ENCODE data around the gene FUT2.

FUT2 gene

DNA sequence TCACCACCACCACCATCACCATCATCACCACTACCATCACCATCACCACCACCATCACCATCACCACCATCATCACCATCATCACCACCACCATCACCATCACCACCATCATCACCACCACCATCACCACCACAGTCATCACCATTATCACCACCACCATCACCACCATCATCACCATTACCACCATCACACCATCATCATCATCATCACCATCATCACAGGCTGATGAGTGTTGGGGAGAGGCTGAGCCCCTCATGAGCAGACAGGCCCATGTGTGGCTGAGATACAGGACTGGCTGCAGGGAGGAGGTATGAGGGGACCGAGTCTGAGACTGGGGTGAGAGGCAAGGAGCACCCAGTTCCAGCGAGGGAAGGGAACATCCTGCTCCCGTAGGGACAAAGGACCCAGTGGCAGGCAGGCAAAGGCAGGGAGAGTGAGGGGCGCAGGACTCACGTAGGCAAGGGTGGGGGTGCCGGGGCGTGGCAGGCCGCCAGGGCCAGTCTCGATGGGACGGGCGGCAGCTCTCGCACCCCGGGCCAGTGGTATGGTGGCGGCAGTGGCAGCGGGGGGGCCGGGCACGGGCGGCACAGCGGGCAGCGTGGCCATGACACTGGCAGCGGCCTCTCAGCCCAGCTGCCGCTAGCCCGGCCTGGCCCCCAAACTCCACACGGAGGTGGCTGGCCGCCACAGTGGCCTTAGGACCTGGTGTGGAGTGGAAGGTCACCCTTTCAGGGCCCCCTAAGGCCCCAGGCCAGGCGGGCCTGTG is 25.7 kb upstream of the FUT2 start:
- TF ChIP-seq, protein P1, sequence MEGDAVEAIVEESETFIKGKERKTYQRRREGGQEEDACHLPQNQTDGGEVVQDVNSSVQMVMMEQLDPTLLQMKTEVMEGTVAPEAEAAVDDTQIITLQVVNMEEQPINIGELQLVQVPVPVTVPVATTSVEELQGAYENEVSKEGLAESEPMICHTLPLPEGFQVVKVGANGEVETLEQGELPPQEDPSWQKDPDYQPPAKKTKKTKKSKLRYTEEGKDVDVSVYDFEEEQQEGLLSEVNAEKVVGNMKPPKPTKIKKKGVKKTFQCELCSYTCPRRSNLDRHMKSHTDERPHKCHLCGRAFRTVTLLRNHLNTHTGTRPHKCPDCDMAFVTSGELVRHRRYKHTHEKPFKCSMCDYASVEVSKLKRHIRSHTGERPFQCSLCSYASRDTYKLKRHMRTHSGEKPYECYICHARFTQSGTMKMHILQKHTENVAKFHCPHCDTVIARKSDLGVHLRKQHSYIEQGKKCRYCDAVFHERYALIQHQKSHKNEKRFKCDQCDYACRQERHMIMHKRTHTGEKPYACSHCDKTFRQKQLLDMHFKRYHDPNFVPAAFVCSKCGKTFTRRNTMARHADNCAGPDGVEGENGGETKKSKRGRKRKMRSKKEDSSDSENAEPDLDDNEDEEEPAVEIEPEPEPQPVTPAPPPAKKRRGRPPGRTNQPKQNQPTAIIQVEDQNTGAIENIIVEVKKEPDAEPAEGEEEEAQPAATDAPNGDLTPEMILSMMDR (IDR thresholded peaks at IDR 0.05; ENCODE audit: low read length) = no peak
- TF ChIP-seq EZH2 (IDR thresholded peaks at IDR 0.05; ENCODE audit: borderline replicate concordance, low read length) = no peak
- Histone ChIP-seq H3K27me3 (ENCODE audit: insufficient read depth, low read length) (0 out of 2 replicates have a peak, but pooled peaks cover 5% of the 10 kb centered on the region), H3K4me2 (ENCODE audit: low read length) (no peak overlapping the region), H4K20me1 (ENCODE audit: insufficient read depth, low read length) (no peaks in the 10 kb centered on the region), H3K36me3 (ENCODE audit: insufficient read depth, low read length) (no peaks in the 10 kb centered on the region), H3K9me3 (ENCODE audit: low read length) (no peaks in the 10 kb centered on the region), H3K9me2 (ENCODE audit: low read depth, low read length) (no peaks in the 10 kb centered on the region), H3K4me3 (ENCODE audit: low read depth, low read length, poor library complexity, severe bottlenecking) (no peak overlapping the region), H3K27ac (ENCODE audit: low read depth, low read length, poor library complexity, severe bottlenecking) (no peak overlapping the region), H2AFZ (ENCODE audit: low read length) (no peak overlapping the region), H3K4me1 (ENCODE audit: insufficient read depth, low read length, severe bottlenecking) (peaks cover under 1% of the 10 kb centered on the region), H3K79me2 (ENCODE audit: insufficient read depth, low read length) (no peaks in the 10 kb centered on the region), H3F3A (ENCODE audit: insufficient read depth, low read length) (no peaks in the 10 kb centered on the region), H3K9ac (ENCODE audit: low read length) (no peak overlapping the region)

DNA sequence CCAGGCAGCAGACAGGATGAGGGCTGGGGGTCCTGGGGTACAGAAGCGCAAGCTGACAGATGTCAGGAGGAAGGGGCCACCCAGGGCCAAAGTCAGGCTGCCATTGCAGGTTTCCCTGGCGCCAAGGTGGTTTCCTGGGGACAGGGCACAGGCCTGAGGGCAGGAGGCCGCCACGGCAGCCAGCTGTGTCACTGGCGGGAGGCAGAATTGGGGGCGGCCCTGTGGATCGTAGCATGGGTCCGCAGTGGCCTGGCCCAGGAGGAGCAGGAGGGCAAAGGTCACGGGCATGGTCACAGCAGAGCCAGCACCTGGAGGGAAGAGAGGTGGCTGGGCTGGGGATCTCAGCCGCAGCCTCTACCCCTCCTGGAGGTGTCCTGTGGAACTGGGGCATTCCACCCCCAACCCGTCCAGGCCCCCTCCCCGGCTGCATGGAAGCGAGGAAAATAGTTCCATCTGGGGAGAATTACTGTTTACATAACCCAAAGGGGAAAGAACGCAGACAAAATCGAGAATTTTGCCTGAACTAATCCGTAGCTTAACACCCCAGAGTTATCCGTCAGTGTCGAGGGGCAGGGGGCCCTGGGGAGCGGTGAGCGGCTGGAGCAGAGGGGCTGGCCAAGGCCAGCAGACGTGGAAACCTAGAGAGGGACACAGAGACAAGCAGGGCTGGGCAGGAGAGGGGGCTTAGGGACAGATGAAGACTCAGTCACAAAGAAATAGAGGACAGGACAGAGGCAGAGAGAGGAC is 24.9 kb upstream of the FUT2 start:
- no peak overlapping the region for H3K9ac ChIP-seq (ENCODE audit: low read length)
- H3K4me2 ChIP-seq (ENCODE audit: low read length) = no peak overlapping the region
- peaks cover 6% of the 10 kb centered on the region for H3K4me1 ChIP-seq (ENCODE audit: insufficient read depth, low read length, severe bottlenecking)
- H3K4me3 ChIP-seq (ENCODE audit: low read depth, low read length, poor library complexity, severe bottlenecking) = no peak overlapping the region
- H3K9me3 ChIP-seq (ENCODE audit: low read length) = no peaks in the 10 kb centered on the region
- no peaks in the 10 kb centered on the region for H3K36me3 ChIP-seq (ENCODE audit: insufficient read depth, low read length)
- no peaks in the 10 kb centered on the region for H3K9me2 ChIP-seq (ENCODE audit: low read depth, low read length)
- no peaks in the 10 kb centered on the region for H4K20me1 ChIP-seq (ENCODE audit: insufficient read depth, low read length)
- no peak overlapping the region for H3K27ac ChIP-seq (ENCODE audit: low read depth, low read length, poor library complexity, severe bottlenecking)
- no peak overlapping the region for H2AFZ ChIP-seq (ENCODE audit: low read length)
- 0 out of 2 replicates have a peak, but pooled peaks cover 5% of the 10 kb centered on the region for H3K27me3 ChIP-seq (ENCODE audit: insufficient read depth, low read length)
- no peaks in the 10 kb centered on the region for H3K79me2 ChIP-seq (ENCODE audit: insufficient read depth, low read length)
- TF ChIP-seq, protein P1 (IDR thresholded peaks at IDR 0.05; ENCODE audit: low read length) = no peak
- TF ChIP-seq EZH2 (IDR thresholded peaks at IDR 0.05; ENCODE audit: borderline replicate concordance, low read length) = no peak
- H3F3A ChIP-seq (ENCODE audit: insufficient read depth, low read length) = no peaks in the 10 kb centered on the region

DNA sequence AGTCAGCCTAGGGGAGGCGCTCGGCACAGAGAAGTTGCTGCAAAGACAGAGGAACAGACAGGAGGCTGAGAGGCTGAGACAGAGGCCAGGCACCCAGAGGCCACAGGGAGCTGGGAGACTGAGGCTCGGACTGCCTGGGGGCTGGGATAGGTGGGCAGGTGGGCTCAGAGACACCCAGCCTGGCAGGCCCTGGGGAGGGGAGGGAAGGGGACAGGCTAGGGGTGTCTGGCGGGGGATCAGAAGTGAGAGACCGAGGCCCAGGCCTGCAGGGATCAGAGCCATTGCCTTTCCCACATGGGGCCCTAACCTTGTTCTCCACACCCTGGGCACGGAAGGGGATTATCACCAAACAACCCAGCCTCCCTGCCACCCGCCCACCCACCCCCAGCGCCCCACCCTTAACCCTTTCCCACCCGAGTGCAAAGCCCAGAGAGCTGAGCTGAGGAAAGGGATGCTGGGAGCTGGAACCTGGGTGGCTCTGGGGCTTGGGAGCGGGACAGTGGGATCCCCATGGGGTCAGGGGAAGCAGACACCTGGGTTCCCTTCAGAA is 24.2 kb upstream of the FUT2 start:
- H3K9ac ChIP-seq (ENCODE audit: low read length) = no peak overlapping the region

More for the DNA sequence above, 24.2 kb upstream of the FUT2 start:
- Histone ChIP-seq H3K9me2 (ENCODE audit: low read depth, low read length) (no peaks in the 10 kb centered on the region), H3K4me3 (ENCODE audit: low read depth, low read length, poor library complexity, severe bottlenecking) (no peak overlapping the region), H3F3A (ENCODE audit: insufficient read depth, low read length) (no peaks in the 10 kb centered on the region), H3K4me1 (ENCODE audit: insufficient read depth, low read length, severe bottlenecking) (peaks cover 6% of the 10 kb centered on the region), H4K20me1 (ENCODE audit: insufficient read depth, low read length) (no peaks in the 10 kb centered on the region), H3K4me2 (ENCODE audit: low read length) (no peak overlapping the region), H3K9me3 (ENCODE audit: low read length) (no peaks in the 10 kb centered on the region), H3K27me3 (ENCODE audit: insufficient read depth, low read length) (0 out of 2 replicates have a peak, but pooled peaks cover 5% of the 10 kb centered on the region), H2AFZ (ENCODE audit: low read length) (no peak overlapping the region), H3K27ac (ENCODE audit: low read depth, low read length, poor library complexity, severe bottlenecking) (no peak overlapping the region), H3K79me2 (ENCODE audit: insufficient read depth, low read length) (no peaks in the 10 kb centered on the region), H3K36me3 (ENCODE audit: insufficient read depth, low read length) (no peaks in the 10 kb centered on the region)
- TF ChIP-seq EZH2 (IDR thresholded peaks at IDR 0.05; ENCODE audit: borderline replicate concordance, low read length) = no peak
- TF ChIP-seq, protein P1 (IDR thresholded peaks at IDR 0.05; ENCODE audit: low read length) = no peak

Measured in OCI-LY1 (cell line).